RPMI8226 (cell line): Measurements from ENCODE around the gene IGF2BP1.
"Not testable (repeated sequence)": the region's sequence is repeated elsewhere in the genome, so short reads cannot be mapped to it uniquely, and the experiment has no call there.

Experiments
- DNase-seq: peaks from one replicate; pipeline ENCODE4 v3.0.0-alpha.2; 2015

The IGF2BP1 gene

DNA sequence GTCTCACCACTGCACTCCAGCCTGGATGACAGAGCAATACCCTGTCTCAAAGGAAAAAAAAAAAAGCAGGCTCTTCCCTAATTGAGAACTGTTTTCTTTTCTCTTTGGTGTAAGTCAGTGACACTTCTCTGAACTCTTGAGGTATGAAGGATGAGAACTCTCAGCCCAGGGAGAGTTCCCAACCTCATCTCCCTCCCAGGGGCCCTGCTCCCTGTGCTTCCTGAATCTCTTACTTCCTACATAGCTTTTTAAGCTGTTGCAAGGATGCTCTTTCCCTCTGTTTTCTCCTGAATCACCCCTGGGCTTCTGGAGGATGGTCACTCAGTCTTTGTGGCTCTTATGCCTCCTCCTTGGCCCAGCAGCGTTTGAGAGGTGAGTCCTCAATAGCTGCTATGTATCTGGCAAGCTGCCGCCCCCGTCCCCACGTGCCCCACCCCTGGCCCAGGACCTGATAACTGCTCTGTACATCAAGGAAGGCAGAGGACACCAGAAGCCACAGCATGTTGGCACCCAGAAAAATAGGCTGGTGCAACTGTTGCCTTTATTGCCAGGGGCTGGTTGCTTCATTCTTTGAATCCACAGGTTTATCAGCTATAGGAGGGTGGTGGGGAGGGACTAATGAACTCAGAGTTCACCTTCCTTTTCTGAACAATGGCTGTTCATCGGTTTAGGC lies 24.0 kb downstream of the IGF2BP1 start:
- DNase-seq = no peak

DNA sequence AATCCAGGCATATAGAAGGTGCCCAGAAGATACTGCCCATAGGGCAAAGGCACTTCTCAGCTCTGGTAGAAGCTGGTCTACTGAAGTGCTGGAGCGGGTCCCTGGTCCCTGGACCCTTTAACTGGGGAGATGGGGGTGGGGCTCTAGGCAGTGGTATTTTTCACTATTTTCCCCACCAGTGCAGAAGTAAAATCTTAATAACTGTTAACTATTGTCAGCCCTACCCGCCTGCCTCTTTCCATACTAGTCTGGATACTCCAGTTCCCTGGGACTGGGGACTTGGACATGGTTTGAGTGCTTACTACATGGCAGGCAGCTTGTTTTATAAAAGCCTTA lies 24.6 kb downstream of the IGF2BP1 start:
- no peak for DNase-seq

DNA sequence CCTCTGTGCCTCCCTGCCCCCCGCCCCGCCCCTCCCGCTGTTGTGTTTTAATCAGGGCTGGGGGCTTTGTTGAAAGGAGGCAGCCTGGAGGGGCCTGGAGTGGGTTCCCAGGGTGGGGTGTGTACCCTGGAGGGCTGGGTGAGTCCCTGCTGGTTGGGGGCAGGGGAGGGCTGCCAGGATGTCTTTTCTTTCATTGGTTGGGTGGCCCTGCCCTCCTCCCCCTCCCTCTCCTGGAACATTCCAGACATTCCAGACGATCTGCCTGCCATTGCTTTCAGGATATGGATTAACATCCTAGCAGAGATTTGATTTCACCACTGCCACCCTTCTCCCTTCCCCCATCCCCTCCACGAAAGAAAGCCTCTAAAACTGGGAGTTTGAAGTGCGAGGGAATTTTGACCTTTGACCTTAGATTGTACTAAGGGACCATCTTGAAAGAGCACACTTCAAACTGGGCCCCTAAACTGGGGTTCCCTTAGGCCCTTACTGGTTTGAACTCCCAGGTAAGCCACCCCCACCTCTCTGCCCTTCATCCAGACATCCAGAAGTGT lies 25.3 kb downstream of the IGF2BP1 start:
- DNase-seq = no peak

GRCh38 chr17:49024523-49024922 lies 27.3 kb downstream of the IGF2BP1 start:
- DNase-seq = no peak

DNA sequence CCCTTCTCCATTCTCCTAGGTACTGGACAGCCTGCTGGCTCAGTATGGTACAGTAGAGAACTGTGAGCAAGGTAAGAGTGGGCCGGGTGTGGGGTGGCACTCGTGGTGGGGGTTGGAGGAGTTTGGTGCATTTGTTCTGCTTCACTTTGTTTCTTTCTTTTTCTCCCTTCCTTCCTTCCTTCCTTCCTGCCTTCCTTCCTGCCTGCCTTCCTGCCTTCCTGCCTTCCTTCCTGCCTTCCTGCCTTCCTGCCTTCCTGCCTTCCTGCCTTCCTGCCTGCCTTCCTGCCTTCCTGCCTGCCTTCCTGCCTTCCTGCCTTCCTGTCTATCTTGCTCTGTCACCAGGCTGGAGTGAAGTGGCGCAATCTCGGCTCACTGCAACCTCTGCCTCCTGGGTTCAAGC lies 29.3 kb downstream of the IGF2BP1 start:
- DNase-seq = not testable (repeated sequence)

DNA sequence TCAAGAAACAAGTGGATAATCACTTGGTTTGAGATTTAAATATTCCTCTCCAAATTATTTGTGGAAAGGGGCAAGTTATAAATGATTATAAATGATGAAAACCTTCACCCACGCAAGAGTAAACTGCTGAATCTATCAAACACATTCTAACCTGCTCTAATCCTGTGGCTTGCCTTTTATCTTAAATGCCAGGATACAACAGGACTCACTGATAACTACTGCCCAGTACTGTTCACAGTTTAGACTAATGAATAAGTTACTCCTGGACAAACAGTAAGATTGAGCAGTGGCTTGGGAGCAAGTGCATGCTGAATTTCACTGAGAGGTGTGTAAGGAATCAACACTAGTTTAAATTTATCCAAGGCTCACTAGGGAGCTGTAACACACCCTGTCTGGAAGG lies 31.1 kb downstream of the IGF2BP1 start:
- DNase-seq = no peak

- DNase-seq = no peak
Measured at GRCh38 chr17:49029801-49030200, 32.6 kb downstream of the IGF2BP1 start.

DNA sequence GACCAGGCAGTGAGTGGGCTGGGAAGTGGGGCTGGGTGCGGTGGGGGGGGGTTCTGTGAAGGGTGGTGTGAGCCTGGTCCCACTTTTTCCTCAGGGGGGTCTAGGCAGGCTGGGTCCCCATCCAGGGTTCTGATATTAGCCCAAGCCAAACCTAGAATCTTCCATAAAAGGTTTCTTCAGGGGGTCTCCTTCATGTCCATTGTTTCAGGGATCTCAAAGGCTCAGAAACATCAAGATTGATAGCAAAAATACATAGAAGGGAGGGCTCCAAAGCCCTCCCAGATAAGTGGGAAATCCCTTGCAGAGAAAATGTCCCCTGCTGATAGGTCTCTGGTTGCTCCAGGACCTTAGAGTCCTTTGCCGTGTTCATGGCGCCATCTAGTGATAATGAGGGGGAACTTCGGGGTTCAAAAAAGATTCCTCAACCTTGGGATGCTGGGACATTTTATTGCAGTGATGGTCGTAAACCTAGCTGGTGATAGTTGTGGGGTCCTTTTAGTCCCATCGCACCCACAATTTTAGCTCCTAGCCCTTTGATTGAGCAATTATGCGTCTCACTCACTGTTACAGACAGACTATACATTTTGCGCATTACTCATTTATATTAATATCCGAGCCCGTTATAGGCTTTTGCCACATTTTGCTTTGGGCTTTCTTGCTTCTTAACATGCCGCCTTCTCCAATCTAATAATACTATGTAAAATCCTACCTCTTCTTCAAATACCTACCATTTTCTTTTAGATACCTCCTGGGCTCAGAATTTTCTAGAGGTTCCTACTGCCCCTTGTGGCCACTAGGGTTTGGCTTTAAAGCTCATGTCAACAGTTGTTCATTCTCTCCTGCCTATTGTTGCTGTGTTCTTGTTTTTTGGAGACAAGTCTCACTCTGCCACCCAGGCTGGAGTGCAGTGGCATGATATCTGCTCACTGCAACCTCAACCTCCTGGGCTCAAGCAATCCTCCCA lies 35.1 kb downstream of the IGF2BP1 start:
- peak; percentile 69 for DNase-seq

DNA sequence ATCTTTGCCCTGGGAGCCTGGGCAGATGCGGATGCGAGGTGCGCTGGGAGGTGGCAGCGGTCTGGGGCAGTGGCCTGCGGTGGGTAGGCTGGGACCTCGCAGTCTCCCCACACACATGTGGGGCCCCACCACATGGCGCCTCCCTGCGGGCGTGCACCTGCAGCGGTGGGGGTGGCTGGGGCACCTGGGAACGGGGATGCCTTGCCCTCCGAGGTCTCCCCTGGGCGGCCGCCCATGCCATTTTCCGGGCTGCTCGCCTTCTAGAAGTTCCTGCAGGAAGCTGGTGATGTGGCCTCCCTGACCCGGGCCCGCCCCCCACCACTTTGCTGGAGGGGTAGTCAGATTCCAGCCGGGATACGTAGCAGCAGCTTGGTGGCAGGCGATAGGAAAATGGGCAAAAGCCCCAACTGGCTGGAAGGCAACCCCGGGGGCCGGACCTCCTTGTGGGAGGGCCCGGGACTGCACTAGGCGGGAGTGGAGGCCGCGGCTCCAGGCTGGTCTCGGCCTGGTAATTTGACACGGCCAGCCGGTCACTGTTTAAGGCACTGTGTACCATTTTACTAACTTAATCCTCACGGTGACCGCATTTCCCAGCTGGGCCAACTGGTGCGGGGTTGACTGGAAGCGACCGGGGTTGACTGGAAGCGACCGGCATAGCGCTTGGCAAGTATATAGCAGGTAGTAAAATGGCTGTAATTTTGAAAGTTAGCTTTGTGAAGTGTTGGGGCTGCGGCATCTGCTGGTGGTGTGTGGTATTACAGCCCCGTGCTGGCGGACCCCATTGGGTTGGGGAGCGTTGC lies 38.5 kb downstream of the IGF2BP1 start:
- peak; percentile 62 for DNase-seq

- no peak for DNase-seq
Measured at GRCh38 chr17:49036270-49036626, 39.1 kb downstream of the IGF2BP1 start.

DNA sequence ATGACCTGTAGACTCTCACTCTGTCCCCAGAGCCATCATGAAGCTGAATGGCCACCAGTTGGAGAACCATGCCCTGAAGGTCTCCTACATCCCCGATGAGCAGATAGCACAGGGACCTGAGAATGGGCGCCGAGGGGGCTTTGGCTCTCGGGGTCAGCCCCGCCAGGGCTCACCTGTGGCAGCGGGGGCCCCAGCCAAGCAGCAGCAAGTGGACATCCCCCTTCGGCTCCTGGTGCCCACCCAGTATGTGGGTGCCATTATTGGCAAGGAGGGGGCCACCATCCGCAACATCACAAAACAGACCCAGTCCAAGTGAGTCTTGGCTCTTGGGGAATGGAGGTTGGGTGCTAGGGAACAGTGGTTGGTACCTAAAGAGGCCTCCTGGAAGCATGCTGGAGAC lies 41.0 kb downstream of the IGF2BP1 start:
- DNase-seq = no peak

GRCh38 chr17:49038544-49038943 lies 41.4 kb downstream of the IGF2BP1 start:
- no peak for DNase-seq

GRCh38 chr17:49039518-49039917 lies 42.3 kb downstream of the IGF2BP1 start:
- not testable (repeated sequence) for DNase-seq

GRCh38 chr17:49041527-49041926 lies 44.3 kb downstream of the IGF2BP1 start:
- no peak for DNase-seq

GRCh38 chr17:49045376-49045775 lies 48.2 kb downstream of the IGF2BP1 start:
- DNase-seq = no peak

DNA sequence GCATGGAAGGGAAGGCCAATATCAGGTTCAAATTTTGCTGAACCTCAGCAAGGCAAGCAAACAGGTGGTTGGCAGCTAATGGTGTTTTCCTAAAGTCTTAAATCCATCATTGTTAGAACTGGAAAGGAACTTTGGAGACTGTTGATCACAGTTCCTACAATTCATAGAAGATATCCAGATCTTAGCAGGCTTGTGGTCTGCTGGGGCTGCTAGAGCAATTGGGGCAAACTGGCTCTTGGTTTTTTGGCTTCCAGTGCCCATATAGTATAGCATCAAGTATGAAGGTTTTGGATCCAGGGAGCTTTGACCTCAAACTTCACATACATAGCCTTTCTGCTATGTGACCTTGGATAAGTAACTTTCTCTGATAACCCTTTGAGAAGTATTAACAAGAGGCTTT lies 49.7 kb downstream of the IGF2BP1 start:
- no peak for DNase-seq

DNA sequence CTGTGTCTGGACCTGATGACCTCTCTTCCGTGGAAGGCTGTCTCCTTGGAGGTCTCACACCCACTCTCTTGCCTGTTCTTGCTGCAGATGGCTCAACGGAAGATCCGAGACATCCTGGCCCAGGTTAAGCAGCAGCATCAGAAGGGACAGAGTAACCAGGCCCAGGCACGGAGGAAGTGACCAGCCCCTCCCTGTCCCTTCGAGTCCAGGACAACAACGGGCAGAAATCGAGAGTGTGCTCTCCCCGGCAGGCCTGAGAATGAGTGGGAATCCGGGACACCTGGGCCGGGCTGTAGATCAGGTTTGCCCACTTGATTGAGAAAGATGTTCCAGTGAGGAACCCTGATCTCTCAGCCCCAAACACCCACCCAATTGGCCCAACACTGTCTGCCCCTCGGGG lies 52.1 kb downstream of the IGF2BP1 start:
- no peak for DNase-seq

DNA sequence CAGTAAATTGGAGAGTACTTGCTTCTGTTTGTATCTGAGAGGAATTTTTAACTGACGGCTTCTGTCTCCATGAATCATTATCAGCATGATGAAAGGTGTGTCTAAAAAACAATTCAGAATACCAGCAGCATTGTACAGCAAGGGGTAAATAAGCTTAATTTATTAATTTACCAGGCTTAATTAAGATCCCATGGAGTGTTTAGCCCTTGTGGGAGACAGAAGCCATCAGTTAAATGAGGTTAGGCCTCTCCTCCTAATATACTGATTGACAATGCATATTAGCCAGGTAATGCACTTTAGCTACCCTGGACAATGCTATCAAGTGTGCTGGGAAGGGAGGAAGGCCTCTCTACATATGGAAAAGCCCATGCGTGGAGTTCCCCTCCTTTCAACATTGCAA lies 53.4 kb downstream of the IGF2BP1 start:
- no peak for DNase-seq

DNA sequence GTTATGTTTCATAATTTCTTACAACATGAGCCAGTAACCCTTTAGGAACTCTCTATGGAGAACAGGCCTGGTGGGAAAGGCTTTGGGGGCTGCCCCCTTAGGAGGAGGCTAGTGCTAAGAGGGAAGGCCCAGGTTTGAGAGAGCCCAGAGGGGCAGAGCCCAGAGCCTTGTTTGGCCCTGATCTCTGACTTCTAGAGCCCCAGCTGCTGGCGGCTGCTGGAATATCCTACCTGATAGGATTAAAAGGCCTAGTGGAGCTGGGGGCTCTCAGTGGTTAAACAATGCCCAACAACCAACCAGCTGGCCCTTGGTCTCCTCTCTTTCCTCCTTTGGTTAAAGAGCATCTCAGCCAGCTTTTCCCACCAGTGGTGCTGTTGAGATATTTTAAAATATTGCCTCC lies 54.1 kb downstream of the IGF2BP1 start:
- DNase-seq = no peak

DNA sequence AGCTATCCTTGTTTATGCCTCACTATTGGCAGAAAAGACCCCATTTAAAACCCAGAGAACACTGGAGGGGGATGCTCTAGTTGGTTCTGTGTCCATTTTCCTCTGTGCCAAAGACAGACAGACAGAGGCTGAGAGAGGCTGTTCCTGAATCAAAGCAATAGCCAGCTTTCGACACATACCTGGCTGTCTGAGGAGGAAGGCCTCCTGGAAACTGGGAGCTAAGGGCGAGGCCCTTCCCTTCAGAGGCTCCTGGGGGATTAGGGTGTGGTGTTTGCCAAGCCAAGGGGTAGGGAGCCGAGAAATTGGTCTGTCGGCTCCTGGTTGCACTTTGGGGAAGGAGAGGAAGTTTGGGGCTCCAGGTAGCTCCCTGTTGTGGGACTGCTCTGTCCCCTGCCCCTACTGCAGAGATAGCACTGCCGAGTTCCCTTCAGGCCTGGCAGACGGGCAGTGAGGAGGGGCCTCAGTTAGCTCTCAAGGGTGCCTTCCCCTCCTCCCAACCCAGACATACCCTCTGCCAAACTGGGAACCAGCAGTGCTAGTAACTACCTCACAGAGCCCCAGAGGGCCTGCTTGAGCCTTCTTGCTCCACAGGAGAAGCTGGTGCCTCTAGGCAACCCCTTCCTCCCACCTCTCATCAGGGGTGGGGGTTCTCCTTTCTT lies 56.1 kb downstream of the IGF2BP1 start:
- no peak for DNase-seq

DNA sequence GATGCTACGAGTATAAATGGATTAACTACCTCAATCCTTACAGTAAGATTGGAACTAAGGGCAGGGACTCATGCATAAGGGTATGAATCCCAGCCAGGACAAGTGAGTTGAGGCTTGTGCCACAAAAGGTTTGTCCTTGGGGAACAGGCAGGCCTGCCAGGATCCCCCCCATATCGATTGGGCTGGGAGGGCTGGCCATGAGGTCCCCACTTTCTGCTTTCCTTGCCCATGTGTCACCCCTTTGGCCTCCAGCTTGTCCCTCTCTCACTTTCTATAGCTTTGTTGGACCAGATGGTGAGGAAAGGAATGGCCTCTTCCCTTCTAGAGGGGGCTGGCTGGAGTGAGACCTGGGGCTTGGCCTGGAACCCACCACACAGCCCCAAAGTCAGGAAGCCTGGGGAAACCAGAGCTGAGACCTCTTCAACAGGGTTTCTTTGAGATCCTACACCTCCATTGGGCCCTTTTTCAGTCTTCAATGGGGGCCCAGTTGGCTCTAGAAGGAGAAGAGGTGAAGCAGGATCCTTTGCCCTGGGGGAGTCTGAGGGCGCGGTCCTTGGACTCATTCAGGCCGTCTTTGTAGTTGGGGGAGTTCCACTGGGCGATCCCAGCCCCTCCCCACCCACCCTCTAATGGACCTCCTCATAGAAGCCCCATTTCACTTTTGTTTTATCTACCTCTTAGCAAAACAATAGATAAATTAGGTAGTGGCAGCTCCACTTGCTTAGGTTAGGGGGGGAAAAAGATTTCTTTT lies 57.3 kb downstream of the IGF2BP1 start:
- DNase-seq = no peak
